A549 (cell line): ENCODE data around the gene UBTFL1. TPM values are rescaled to one million over a fixed set of nuclear protein-coding genes. Genes with fewer than 3 reads are reported as not detected.
"Not testable (repeated sequence)": the region's sequence is repeated elsewhere in the genome, so short reads cannot be mapped to it uniquely, and the experiment has no call there.

Source experiments
- ATAC-seq, 2 experiments: fragments of 200-7000 bp in 1 of 2; fragments of >200 bp in 1 of 2; cut with Nextera tagmentation in 1 of 2; cut with Tn5 transposase in 1 of 2; 3 replicates each; pipeline versions ENCODE4 v1.8.0 to v1.9.1; 2018 to 2020; ENCODE audit warnings: mild to moderate bottlenecking in 1 of 2, moderate library complexity in 1 of 2
- CTCF ChIA-PET: fragments of 300-600 bp; sonication (Branson Sonifier 250); formaldehyde crosslinking; extraction: SDS; loops from one replicate; lab custom pipeline; 2021; ENCODE audit warnings: antibody characterized with exemption, inconsistent platforms; lab: Yijun Ruan, JAX
- POLR2A ChIA-PET: fragments of 350-600 bp; formaldehyde crosslinking; extraction: SDS; loops from one replicate; lab custom pipeline; 2021; ENCODE audit warnings: antibody characterized with exemption, inconsistent platforms; lab: Yijun Ruan, JAX
- DNase-seq, 2 experiments: peaks; one replicate each; pipeline versions ENCODE4 v3.0.0 to v3.0.0-alpha.2; 2011 to 2016; ENCODE audit warnings: low read depth in 1 of 2, low spot score in 1 of 2
- FAIRE-seq: peaks from 2 replicates; lab custom pipeline; 2011; peaks lifted over from hg19 to GRCh38; lab: Jason Lieb, UNC
- H3K27ac ChIP-seq, 2 experiments: fragments of >200 bp; sonication (Bioruptor Twin); formaldehyde crosslinking; 3 replicates each; pipeline ENCODE4 v1.5.1; 2016 to 2017
- H3K4me1 ChIP-seq: fragments of >200 bp; sonication (Bioruptor Twin); formaldehyde crosslinking; 3 replicates; pipeline ENCODE4 v1.6.1; 2016
- H3K4me2 ChIP-seq: fragments of >200 bp; sonication (Bioruptor Twin); formaldehyde crosslinking; 3 replicates; pipeline ENCODE4 v1.6.1; 2016
- H3K4me3 ChIP-seq: fragments of >200 bp; sonication (Bioruptor Twin); formaldehyde crosslinking; 3 replicates; pipeline ENCODE4 v1.5.1; 2016
- H3K9me3 ChIP-seq: fragments of >200 bp; sonication (Bioruptor Twin); formaldehyde crosslinking; 3 replicates; pipeline ENCODE4 v1.6.1; 2016
- BCL3 ChIP-seq: fragments of >200 bp; sonication (Bioruptor Twin); formaldehyde crosslinking; IDR thresholded peaks from 3 replicates; pipeline ENCODE4 v1.6.1; 2016
- EHF ChIP-seq: fragments of 250-450 bp; sonication (Bioruptor Pico); IDR thresholded peaks from 2 replicates; pipeline ENCODE4 v1.5.0; 2020; ENCODE audit warnings: mild to moderate bottlenecking
- KDM5A ChIP-seq: fragments of 200-600 bp; sonication (generic); IDR thresholded peaks from 2 replicates; pipeline ENCODE4 v1.6.1; 2016; ENCODE audit warnings: antibody characterized with exemption, mild to moderate bottlenecking
- MAFK ChIP-seq: fragments of 450-650 bp; IDR thresholded peaks from 2 replicates; pipeline ENCODE4 v1.6.1; 2014; ENCODE audit not compliant: partially characterized antibody
- PHF8 ChIP-seq: fragments of 200-600 bp; sonication (generic); IDR thresholded peaks from 2 replicates; pipeline ENCODE4 v1.6.1; 2016; ENCODE audit warnings: low read depth, mild to moderate bottlenecking, antibody characterized with exemption, moderate library complexity, borderline replicate concordance
- POLR2AphosphoS2 ChIP-seq: conservative IDR thresholded peaks from 2 replicates; pipeline ENCODE4 v1.6.1; 2012; ENCODE audit warnings: low read length, improper control_type of control experiment, inconsistent platforms
- RCOR1 ChIP-seq: fragments of 150-350 bp; IDR thresholded peaks from 2 replicates; pipeline ENCODE4 v1.6.1; 2014; ENCODE audit warnings: antibody characterized with exemption, low read length, low read depth
- ZSCAN20 ChIP-seq: fragments of 250-450 bp; sonication (Bioruptor Pico); IDR thresholded peaks from 2 replicates; pipeline ENCODE4 v1.8.0; 2022; ENCODE audit warnings: mild to moderate bottlenecking, moderate library complexity
- WGBS: methylation state at CpG from one replicate; pipeline ENCODE4 v1.1.6; 2017; ENCODE audit errors: missing lambda C conversion rate; 5-methylcytosine and 5-hydroxymethylcytosine counted together
- polyA minus RNA-seq: library from RNA; depleted of rRNA, polyadenylated mRNA; stranded (reverse); fragments of >200 nt; gene quantifications from 2 replicates; pipeline ENCODE4 v1.2.3, GENCODE V29; 2011; rRNA and poly(A)+ RNA removed
- polyA plus RNA-seq, 4 experiments: library from polyadenylated mRNA; depleted of rRNA in 3 of 4; stranded (reverse); fragments of >200 nt; fragmentation: RNase III in 1 of 4; extraction: RNeasy Plus Mini Kit Qiagen cat#74134 plus additional on column Dnase treatment in 1 of 4; gene quantifications; 2 replicates in 3 of 4; 3 replicates in 1 of 4; pipeline ENCODE4 v1.2.3, GENCODE V29; 2011 to 2017

UBTFL1 gene
- polyA plus RNA-seq (2011; rRNA removed): not detected in 2 replicates
- not detected in 2 replicates for polyA plus RNA-seq (2012; cell fraction: cytosol; rRNA removed)
- not detected in 2 replicates for polyA plus RNA-seq (2012; cell fraction: nucleus; rRNA removed)
- not detected in 3 replicates for polyA plus RNA-seq (2017; fragmentation: RNase III; extraction: RNeasy Plus Mini Kit Qiagen cat#74134 plus additional on column Dnase treatment)
- not detected in 2 replicates for polyA minus RNA-seq

DNA sequence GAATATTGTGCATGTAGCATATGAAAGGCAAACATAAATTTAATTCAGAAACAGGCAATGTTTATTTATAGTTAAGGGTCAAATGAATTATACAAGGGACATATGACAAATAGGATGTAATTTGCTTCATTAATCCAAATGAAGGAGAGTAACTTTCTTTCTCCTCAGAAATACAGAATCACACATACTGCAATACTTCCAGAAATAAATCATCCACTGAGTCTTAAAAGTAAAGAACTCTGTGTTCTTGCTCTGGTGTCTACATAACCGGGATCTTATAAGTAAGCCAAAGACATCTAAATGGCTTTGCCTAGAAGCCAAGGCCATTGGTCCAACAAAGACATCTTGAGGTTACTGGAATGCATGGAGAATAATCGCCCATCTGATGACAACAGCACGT is at the start of gene UBTFL1:
Gene UBTFL1 (plus strand): TSS at position 301 of the 400 bp plus-strand sequence. CDS start 0 bp downstream, at position 301.
- H3K4me3 ChIP-seq: not testable (repeated sequence)
- WGBS: no CpG with 5 or more reads among the region's 3 CpGs

DNA sequence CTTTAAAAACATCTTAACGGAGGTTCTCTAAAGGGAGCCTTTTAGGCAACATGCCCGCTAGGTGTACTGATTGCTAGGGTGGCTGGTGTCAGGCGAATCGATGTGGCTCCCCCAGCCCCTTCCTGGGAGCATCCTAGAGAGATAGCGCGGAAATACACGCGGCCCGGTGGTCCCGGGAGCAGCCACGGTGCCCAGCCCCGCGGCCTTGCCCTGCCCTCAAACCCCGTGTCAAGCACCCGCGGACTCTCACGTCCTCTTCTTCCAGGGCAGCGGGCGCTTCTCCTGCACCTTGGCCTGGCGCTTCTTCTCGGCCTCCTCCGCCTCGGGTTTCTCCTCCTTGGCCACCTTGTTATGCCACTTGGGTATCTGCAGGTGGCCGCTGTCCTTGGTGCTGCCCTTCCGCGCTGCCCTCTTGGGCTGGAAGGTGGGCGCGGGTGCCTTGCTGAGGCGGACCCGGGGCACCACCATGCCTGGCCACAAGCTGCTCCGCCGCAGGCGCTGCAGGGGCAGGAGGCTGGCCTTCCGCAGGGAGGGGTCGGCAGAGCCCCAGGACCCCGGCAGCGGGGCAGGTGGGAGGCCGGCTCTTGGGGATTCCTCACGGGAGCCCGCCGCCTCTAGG is 34.0 kb upstream of the UBTFL1 start:
- H3K4me2 ChIP-seq, H3K9me3 ChIP-seq, DNase-seq, H3K4me3 ChIP-seq, H3K4me1 ChIP-seq, POLR2A ChIA-PET, CTCF ChIA-PET, H3K27ac ChIP-seq, ATAC-seq, FAIRE-seq: not testable (repeated sequence)
- WGBS: no CpG with 5 or more reads among the region's 41 CpGs

More for the DNA sequence above, at the start of gene UBTFL1:
- POLR2A ChIA-PET, DNase-seq, H3K4me1 ChIP-seq, H3K9me3 ChIP-seq, FAIRE-seq, CTCF ChIA-PET, ATAC-seq, H3K4me2 ChIP-seq, H3K27ac ChIP-seq: not testable (repeated sequence)

DNA sequence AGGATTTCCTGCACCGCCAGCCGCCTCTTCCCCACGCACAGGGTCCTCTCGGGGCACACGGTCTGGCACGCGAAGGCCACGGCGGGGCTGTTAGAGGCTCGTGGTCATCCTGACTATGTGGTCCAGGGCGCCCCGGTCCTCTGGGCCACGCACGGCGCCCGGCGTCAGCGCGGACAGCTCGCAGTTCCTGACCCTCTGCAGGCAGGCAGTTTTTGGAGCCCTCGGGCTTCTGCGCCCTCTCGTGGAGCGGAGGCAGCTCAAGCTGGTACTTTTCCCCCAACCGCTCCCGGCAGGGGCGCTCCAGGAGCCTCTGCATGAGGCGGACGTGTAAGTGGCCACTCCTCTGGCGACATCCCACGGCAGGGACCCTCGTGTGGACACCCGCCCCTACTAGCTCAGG is 33.4 kb upstream of the UBTFL1 start:
- H3K9me3 ChIP-seq, DNase-seq, CTCF ChIA-PET, POLR2A ChIA-PET, ATAC-seq, FAIRE-seq, H3K4me1 ChIP-seq, H3K4me3 ChIP-seq, H3K27ac ChIP-seq, H3K4me2 ChIP-seq: not testable (repeated sequence)
- WGBS: no CpG with 5 or more reads among the region's 33 CpGs

GRCh38 chr11:90053545-90053944 is 32.2 kb upstream of the UBTFL1 start:
- WGBS: 59% methylated on average over 13 of the region's 28 CpGs
- DNase-seq, H3K27ac ChIP-seq, POLR2A ChIA-PET, FAIRE-seq, H3K4me3 ChIP-seq, H3K4me1 ChIP-seq, H3K9me3 ChIP-seq, H3K4me2 ChIP-seq, ATAC-seq, CTCF ChIA-PET: not testable (repeated sequence)

GRCh38 chr11:90088731-90089130 is 3.0 kb downstream of the UBTFL1 start:
- POLR2A ChIA-PET, FAIRE-seq, H3K27ac ChIP-seq, H3K9me3 ChIP-seq, H3K4me3 ChIP-seq, CTCF ChIA-PET, H3K4me1 ChIP-seq, H3K4me2 ChIP-seq, DNase-seq, ATAC-seq: not testable (repeated sequence)
- 9% methylated on average over 2 of the region's 2 CpGs for WGBS

GRCh38 chr11:90095230-90095924 is 9.6 kb downstream of the UBTFL1 start:
- H3K4me2 ChIP-seq, H3K4me1 ChIP-seq, H3K4me3 ChIP-seq, DNase-seq, CTCF ChIA-PET, ATAC-seq, POLR2A ChIA-PET, H3K27ac ChIP-seq, H3K9me3 ChIP-seq, FAIRE-seq: not testable (repeated sequence)
- 75% methylated on average over 24 of the region's 28 CpGs for WGBS

GRCh38 chr11:90098261-90098660 is 12.5 kb downstream of the UBTFL1 start:
- H3K4me1 ChIP-seq: not testable (repeated sequence)

GRCh38 chr11:90100431-90100830 is 14.7 kb downstream of the UBTFL1 start:
- Histone ChIP-seq H3K9me3 (no peaks in the 10 kb centered on the region), H3K4me3 (no peak overlapping the region), H3K4me2 (no peak overlapping the region)
- no peak for TF ChIP-seq PHF8
- TF ChIP-seq BCL3: no peak
- TF ChIP-seq MAFK: no peak
- TF ChIP-seq ZSCAN20 (CRISPR knock-in tag): no peak
- TF ChIP-seq RCOR1: no peak
- TF ChIP-seq POLR2AphosphoS2: no peak
- TF ChIP-seq EHF: no peak
- TF ChIP-seq KDM5A: no peak
- TF ChIP-seq, all 56 proteins: peak for 0
- FAIRE-seq (no peak), DNase-seq (no peak), ATAC-seq (no peak)
- CTCF ChIA-PET: no interaction called here
- WGBS: 78% methylated on average over 3 of the region's 3 CpGs
- H3K27ac ChIP-seq: no peak overlapping the region
- no peaks in the 10 kb centered on the region for H3K4me1 ChIP-seq
- POLR2A ChIA-PET: no interaction called here

More at GRCh38 chr11:90098261-90098660, 12.5 kb downstream of the UBTFL1 start:
- FAIRE-seq, H3K4me2 ChIP-seq, H3K9me3 ChIP-seq, H3K27ac ChIP-seq, CTCF ChIA-PET, H3K4me3 ChIP-seq, POLR2A ChIA-PET, DNase-seq, ATAC-seq: not testable (repeated sequence)
- 34% methylated on average over 4 of the region's 4 CpGs for WGBS
